Stimulated activated CD8-positive, alpha-beta memory T cell treated with anti-CD3 and anti-CD28 coated beads, Interleukin-4, amount 100 ng/mL, for 4 hours (primary cell): ENCODE data around the gene PGLYRP3.

Experiments used
- DNase-seq, 2 donors: peaks; one replicate each; pipeline ENCODE4 v3.0.0-alpha.2; 2020; ENCODE audit warnings: low read depth in 2 of 2, low spot score in 1 of 2

Gene PGLYRP3, protein sequence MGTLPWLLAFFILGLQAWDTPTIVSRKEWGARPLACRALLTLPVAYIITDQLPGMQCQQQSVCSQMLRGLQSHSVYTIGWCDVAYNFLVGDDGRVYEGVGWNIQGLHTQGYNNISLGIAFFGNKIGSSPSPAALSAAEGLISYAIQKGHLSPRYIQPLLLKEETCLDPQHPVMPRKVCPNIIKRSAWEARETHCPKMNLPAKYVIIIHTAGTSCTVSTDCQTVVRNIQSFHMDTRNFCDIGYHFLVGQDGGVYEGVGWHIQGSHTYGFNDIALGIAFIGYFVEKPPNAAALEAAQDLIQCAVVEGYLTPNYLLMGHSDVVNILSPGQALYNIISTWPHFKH

DNA sequence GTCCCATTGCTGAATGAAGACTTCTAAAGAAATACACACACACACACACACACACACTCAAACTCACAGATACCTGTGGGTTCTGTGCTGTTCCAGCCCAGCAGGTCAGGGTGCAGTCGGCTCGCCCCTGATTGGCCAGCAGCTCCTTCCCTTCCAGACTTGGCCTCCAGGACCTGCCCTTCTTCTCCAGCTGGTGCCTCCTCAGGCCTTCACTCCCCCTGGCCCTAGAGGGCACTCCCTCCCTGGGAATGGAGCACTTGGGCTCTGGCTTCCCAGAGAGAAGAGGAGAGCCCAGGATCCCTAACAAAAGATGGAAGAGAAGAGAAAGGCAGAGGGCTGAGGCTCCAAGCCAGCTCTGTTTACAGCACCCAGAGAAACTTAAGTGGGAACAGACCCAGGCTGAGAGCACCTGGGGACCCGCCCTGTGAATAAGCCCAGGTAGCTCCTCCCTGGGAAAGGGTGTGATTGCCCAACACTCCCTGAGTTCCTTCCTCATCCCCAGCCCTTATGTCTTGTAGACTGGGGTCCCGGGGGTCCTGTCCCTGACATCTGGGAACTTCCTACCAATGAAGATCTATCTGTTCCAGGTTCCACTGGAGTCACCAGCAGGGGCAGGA is at the start of gene PGLYRP3:
Gene PGLYRP3 (minus strand): TSS at position 383 of the 617 bp plus-strand sequence. CDS start 2,287 bp downstream, outside the sequence.
- DNase-seq, result no peak

DNA sequence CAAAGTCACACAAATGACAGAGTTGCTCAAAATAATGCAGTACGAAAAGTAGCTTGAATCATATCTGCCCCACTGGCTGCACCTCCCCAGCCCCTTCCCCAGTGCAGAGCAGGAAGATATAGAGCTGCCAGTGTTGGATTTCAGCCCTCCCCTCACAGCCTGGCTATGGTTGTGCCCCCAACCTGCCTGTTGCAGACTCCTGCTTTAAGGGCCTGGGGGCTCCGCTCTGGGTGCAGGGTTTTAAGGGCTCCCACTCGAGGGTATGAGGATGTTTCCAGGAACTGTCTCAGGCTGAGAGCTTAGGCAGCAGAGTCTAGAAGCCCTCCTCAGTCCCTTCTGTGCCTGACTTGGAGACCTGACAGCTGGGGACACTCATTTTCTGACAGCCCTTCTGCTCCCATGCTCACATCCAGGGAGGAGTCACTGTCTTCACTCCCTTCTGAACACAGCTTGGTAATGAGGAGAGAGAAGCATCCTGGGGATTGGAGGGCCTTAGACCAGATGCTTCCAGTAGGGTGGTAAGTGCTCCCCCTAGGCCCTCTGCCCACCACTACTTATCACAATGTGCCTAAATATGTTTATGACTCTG is 49.5 kb upstream of the PGLYRP3 start:
- no peak for DNase-seq

DNA sequence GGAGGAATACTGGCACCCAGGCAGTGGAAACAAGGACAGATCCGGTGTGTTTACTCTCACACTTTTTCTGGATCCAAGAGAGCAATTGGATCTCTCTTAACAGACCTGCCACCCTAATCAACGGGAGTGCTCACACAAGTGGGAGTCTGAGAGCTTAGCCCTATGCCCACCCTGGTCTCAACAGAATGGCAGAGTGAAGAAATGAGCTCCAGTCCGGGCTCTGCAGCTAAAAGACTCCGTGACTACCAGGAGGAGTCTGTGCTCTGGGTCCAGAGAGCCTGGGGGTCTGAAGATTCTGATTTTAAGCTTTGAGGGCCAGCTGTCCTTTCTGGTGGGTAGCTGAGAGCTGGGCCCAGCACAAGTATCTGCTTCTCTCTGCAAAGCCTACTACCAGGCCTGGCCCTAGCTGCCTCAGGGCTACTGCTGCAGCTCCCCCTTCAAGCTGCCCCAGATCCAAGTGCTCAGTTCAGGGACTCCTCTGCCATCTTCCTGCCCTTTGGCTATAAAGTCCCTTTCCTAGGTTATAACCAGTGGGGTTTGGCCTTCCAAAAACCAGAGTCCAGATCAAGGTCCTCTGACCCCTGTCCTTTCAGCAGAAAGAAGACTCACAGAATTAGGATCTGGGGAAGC is 48.8 kb upstream of the PGLYRP3 start:
- DNase-seq, result no peak

DNA sequence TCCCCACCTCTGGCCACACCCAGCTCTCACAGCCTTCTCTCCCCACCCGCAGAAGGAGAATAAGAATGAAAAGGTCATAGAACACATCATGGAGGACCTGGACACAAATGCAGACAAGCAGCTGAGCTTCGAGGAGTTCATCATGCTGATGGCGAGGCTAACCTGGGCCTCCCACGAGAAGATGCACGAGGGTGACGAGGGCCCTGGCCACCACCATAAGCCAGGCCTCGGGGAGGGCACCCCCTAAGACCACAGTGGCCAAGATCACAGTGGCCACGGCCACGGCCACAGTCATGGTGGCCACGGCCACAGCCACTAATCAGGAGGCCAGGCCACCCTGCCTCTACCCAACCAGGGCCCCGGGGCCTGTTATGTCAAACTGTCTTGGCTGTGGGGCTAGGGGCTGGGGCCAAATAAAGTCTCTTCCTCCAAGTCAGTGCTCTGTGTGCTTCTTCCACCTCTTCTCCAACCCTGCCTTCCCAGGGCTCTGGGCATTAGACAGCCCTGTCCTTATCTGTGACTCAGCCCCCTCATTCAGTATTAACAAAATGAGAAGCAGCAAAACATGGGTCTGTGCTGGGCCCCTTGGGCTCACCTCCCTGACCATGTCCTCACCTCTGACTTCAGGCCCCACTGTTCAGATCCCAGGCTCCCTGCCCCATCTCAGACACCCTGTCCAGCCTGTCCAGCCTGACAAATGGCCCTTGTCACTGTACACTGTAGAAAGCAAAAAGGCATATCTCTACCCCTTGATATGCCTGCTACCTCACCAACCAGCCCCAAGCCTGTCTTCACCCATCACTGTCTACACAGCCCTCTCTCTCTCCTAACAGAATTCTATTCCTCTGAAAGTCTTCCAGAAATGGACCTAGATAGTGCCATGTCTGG is 48.1 kb upstream of the PGLYRP3 start:
- no peak for DNase-seq

DNA sequence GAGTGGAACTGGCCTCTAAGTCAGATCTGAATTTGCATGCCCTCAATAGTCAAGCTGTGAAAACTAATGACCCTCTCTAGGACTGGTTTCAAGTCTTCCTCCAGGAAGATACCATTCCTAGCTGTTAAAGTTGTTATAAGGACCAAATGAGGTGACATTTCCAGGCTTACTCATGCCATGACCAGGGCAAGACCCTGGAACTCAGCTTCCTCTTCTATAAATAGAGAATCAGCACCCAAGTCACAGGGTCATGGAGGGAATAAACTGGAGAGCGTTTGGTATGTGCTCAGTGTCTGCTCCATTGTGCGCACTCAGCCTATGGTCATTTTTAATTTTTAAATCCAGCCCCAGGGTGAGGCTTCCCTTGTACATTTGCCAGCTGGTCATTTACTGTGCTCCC is 47.4 kb upstream of the PGLYRP3 start:
- no peak for DNase-seq

DNA sequence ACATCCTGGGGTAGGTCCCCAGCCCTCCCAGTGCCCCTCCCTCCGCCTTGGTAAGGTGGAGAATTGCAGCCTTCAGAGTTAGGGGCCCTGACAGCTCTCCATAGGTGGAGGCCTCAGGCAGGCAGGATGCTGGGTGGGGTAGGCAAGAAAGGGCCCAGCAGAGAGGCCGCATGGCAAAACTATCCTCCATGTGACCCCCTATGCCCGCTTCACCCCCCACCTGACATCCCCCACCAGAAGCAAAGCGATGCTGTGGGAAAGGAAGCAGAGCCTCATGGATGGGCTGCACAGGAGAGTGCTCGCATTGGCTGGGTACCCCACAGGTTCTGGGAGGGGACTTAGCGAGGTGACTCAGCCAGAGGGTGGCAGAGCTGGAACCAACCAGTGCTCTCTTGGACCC is 46.5 kb upstream of the PGLYRP3 start:
- DNase-seq, result no peak

DNA sequence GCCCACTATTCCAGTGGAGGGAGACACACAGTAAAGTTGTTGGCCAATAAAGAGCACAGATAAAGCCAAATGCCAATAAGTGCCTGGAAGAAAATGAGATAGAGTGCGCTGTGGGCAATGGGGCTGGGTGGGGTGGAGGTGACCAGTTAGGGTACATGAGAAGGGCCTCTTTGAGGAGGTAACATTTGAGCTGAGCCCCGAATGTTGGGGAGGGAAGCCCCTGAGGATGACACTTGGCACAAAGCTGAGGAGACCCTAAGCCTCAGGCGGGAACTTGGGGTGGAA is 45.9 kb upstream of the PGLYRP3 start:
- DNase-seq, result no peak

DNA sequence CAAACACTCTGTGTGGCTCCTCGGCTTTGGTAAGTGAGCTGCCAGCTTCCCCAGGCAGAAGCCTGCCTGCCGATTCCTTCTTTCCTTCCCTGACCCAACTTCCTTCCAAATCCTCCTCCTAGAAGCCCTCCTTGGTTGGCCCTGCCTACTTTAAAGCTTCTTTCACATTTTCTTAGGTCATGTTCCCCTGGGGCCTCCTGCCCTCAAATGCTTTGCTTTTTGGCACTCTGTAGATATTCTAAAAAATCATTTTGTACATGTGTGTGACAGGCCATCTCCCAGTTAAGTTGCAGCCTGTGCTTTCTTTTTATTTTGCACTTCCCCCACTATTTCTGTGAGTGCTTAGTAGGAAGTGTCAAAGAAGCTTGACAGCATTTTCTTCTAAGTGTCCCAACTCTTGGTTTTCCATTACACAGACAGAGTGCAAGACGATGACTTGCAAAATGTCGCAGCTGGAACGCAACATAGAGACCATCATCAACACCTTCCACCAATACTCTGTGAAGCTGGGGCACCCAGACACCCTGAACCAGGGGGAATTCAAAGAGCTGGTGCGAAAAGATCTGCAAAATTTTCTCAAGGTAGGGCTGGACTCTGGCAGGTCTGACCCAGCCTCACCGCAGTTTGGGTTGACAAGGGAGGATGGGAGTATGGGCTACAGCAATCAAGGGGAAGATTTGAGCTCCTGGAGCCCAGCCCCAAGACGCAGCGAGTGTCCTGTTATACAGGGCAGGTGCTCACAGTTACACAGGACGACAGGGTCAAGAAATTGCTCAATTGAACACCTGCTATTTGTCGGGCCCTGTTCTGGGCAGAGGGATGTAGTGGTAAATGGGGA is 45.3 kb upstream of the PGLYRP3 start, which contains the start of gene S100A9:
Gene S100A9 (plus strand): TSS at position 2 of the 838 bp plus-strand sequence. CDS start 430 bp downstream, at position 432.
- DNase-seq, result no peak

DNA sequence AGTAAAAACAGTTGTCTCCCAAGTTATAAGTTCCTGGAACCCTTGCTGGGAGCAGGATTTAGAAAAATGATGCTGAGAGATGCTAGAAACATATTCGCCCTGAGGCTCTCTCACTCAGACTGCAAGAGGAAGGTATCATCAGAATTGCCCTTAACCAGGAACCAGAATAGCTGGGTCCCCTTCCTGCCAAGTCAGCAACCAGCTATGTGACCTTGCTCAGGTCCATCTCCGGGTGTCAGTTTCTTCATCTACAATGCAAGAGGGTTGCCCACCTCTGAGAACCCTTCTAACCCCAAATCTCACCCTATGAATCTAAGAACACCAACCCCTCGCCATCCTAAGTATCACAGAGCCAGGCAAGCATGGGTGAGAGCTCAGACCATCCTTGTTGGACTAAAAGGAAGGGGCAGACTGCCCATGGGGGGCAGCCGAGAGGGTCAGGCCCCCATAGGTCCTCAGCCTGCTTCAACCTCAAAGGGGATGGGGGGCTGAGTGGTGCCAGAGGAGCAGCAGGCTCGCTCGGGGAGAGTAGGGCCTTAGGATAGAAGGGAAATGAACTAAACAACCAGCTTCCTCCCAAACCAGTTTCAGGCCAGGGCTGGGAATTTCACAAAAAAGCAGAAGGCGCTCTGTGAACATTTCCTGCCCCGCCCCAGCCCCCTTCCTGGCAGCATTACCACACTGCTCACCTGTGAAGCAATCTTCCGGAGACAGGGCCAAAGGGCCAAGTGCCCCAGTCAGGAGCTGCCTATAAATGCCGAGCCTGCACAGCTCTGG is 44.5 kb upstream of the PGLYRP3 start:
- no peak for DNase-seq

DNA sequence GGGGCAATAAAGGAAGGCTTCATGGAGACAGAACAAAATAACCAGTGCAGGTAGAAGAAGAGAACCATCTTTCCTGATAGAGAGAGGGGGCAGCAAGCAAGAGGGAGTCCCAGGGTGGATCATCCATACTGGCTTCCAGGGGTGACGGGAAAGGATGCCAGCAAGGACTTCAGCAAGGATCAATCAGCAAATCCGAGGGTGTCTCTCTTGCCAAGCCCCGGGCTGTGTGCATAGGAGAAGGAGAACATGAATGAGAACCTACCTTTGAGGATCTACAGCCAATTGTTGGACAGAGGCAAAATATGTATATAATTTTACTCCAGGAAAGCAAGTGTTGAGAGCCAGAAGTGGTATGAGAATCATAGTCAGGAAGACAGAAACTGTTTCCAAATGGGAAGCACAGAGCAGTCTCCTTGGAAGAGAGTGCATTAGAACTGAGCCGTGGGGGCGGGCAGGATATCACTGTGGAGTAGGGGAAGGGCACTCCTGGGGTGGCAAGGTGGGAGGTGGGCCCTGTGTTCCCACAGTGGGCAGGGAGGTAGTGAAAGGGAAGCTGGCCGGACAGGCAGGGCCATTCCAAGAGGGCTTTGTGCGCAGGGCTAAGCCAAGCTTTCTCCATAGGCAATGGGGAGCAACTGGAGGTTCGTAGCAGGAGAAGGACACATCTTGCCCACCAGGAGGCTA is 43.8 kb upstream of the PGLYRP3 start:
- DNase-seq, result no peak

DNA sequence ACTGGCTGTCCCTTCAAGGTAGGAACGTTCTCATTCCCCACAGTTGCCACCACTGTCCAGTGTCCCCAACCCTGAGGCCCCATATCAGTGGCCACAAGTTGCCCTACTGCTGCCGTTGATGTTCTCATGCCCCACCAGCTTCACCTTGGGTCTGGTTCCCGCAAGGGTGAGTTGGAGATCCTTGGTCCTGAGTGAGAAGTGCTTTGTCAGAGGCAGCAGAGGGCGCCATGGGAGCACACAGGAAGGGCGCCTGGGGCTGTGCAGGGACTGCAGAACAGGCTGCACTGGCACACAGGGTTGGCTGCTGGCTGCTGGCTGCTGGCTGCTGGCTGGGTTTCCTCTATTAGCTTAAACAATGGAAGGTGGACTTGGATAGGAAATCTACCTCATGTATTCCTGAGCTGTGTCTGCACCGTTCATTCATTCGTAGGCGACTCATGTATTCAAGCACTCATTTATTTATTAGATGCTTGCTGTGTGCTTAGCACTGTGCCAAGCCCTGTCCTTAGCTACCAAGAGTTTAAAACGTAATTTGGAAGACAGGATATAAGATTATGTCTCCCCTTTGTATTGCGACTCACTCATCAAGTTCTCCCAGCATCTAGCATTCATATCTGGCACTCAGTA is 42.8 kb upstream of the PGLYRP3 start:
- DNase-seq, result no peak

DNA sequence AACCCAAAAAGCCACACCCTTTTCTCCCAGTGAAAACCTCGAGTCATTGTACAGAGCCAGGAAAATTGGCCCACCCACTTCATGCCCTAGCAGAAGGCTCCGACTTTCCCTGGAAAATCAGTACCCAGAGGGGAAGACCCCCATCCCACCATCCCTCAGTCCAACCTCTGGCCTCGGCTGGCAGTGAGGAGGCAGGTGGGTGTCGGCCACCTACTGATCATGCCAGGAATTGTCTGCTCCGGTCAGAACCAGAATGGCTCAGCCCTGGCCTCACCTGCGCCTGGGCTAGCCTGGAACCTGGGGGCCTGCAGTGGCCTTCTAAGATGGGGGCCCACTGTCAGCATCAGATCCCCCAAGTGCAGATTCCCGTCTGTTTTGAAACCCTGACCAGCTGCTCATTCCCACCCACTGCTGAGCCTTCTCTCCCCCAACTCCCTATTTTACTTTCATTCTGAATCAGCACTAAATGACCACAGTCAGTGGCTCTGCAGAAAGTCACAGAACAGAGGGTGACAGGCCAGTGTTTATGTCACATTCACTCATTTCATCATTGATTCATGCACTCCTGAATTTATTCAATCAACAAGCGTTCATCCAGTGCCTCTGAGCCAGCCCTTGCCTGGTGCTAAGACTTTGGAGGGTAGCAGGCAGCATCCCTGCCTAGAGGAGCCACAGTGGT is 41.9 kb upstream of the PGLYRP3 start:
- DNase-seq, result no peak

DNA sequence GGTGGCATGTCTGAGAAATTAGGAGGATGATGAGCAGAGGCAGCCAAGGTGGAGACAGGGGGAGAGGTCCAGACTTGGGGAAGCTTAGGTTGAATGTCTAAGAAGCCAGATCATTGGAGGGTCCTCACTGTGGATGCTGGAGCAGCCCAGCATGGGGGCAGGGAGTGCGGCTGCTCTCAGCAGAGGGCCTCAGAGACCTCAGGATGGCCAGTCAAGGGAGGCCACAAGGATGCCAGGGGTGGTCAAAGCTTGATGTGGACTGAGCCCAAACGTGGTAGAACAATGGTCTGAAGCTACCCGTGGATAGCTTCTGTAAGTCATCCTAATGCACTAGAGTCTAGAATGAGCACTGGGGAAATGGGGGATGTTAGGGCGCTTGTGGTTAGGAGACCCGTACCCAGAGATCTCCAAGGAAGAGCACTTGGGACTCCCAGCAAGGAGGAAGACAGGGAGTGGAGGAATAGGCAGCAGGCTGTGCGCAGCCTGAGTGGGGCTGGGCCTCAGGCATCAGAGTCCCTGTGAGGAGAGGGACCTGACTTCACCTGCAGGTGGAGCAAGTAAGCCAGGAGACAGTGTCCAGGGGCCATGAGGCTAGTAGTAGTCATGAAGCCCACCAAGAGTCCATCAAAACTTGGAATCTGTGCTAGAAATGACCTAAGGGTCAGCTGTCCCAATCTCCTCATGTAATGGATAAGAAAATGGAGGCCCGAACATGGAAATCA is 40.6 kb upstream of the PGLYRP3 start:
- no peak for DNase-seq

DNA sequence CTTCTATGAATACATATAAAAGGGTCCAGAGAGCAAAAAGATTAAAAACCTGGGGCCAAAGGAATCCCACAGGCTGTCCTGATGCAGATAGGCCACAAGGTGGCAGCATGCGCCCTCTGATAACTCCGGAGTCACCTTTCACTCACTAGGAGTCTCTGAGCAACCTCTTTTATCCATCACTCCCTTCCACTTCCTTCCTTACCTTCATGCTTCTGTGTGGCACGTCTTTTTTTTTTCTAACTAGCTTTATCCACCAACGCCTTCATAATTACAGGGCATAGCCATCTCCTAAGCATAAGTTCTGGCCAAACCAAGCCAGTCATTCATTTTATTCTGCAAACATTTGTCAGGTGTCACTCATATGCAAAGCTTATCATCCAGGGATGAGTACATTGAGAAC is 39.8 kb upstream of the PGLYRP3 start:
- DNase-seq, result peak; percentile 21 to 22

DNA sequence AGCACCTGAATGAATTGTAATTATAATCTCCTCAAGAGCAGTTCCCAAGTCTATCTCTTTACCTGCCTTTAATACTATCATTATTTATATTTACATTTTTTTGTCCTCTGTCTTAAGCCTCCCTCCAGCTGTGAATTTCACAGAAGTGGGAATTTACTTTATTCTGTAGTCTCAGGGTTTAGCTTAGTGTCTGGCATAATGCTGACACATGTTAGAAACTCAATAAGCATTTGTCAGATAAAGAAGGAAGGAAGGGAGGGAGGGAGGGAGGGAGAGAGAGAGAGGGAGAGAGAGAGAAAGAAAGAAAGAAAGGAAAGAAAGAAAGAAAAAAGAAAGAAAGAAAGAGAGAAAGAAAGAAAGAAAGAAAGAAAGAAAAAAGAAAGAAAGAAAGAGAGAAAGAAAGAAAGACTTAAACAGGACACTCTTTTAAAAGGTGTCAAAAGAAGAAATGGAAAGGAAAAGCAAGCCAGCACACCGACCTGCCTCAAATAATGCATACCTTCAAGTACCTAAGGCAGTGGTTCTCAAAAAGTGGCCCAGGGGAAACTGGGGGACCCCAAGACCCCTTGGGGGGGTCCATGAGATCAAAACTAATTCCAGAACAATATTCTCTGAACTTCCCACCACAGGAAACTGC is 37.7 kb upstream of the PGLYRP3 start:
- no peak for DNase-seq

DNA sequence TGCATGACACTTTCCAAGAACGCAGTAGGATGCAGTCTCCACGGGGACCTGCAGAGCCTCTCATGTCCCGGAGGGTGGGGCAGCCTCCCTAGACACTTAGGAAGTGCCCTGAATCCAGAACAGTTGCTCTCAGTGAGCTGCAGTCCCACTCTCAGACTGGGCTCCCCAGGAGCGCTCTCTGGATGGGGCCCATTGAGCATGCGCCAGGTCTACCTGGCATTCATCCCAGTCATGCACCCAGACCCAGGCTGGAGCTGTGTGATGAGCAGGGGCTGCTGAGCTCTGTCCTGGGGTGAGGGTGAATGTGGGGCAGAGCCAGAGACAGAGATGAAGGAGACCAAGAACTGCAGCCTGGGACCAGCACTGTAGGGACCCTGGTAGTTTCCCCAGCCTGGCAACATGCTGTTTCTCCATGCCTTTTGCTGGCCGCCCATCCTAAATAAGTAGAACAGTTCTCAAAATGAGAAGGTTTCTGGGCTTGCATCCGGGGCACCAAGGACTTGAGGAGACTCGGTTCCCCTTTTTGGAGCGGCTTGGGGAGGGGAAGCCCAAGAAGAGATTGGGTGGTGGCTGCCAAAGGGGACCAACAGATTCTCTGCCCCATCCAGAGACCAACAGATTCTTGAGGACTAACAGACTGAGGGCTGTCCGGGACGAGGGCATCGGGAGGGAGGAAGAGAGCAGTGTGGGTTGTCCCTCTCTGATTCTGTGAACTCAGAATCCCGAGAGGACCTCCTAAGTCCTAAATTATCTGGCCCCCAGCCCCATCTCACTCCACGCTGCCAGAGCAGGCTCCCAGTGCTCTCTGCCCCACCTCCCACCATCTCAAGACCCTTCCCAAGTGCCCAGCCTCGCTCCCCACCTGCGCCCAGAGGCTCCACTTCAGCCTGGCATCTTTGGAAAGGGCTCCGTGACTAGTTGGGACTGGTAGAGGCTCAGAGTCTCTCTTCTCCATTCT is 36.9 kb upstream of the PGLYRP3 start:
- no peak for DNase-seq
